Pulmonary artery endothelial cell (primary cell): Measurements from ENCODE around the gene TTC28. TPM values are rescaled to one million over a fixed set of nuclear protein-coding genes. Genes with fewer than 3 reads are reported as not detected.

Experiments
- DNase-seq: peaks from one replicate; pipeline ENCODE4 v3.0.0-alpha.2; 2011; ENCODE audit warnings: low read depth, low spot score
- total RNA-seq: library from RNA; depleted of rRNA; stranded (reverse); fragments of >200 nt; gene quantifications from 2 replicates; pipeline ENCODE4 v1.2.3, GENCODE V29; 2014

Gene TTC28
- total RNA-seq, 1 donor from 2014 or later, result 15.6 TPM

DNA sequence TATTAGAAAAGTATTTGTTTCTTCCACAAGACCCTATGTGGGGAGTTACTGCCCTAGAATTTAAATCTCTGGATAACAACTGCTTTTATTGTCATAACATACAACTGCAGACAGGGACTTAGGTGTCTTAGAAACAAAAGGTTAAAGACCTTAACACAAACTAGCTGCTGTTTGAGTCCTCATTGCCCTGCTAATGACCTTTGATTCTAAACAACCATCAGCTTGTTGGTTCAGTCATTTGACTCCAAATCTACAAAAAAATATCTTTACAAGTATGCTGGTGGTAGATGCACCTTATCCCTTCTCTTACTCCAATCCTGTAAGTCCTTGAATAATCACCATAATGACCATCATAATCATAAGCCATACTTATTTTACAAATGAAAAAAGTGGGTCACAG lies 383.2 kb downstream of the TTC28 start:
- DNase-seq, result no peak

DNA sequence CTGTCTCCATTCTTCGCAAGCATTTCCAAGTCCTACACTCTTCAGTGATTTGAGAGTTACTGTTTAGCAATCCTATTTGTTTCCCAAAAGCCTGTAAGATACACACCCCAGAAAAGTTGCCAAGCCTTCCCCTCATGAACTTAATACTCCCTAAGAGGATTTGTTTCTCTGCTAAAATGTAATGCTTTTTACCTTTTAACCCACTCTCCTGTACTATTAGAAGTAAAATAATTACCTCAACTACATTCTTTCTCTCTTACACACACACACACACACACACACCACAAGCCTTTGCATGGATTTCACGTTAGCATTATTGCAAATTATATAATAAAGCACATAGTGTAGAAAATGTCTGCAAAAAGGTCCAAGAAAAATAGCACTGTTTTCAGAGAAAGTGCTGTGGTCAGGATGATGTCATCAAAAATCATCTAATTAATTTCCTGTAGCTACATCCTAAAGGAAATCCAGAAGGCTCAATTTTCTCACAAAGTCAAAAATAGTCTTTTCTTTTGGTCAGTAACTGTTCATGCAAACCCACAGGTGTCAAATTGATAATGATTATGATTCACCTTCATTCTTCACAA lies 396.5 kb downstream of the TTC28 start:
- peak; percentile 15 for DNase-seq

DNA sequence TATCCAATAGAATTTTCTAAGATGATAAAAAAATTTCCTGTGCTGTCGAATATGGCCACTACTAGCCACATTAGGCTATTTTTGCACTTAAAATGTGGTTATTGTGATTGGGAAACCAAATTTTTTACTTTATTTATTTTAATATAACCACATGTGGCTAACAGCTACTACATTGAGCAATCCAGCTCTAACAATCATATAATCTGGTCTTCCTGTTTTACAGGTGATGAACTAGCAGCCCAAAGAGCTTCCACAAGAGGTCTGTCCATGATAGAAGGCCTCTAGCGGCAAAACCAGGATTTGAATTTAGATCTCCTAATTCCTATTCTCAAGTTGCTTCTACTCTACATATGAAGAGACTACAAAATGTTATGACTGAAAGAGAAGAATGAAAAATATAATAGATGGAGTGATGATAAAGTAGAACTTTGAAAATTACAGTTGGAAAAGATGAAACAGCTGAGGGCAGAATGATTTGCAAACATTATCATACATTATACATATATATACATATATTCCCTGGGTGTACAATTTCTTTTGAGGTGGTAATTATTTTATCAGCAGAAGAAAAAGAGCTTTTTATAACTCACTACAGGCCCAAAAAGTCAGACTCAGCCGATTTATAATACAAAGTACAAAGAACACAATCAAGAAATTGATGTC lies 397.1 kb downstream of the TTC28 start:
- no peak for DNase-seq

DNA sequence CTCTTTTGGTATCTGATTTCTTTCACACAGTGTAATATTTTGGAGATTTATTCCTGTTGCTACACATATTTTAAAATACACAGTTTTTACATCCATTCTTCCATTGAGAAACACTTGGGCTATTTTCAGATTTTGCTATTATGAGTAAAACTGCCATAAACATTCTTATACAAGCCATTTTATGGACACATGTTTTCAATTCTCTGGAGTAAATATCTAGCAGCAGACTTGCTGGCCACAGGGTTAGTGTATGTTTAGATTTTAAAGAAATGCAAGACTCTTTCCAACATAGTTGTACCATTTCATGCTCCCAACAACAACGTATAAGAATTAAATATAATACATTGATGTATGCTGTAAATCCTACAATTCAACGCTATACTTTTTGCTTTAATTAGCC lies 399.8 kb downstream of the TTC28 start:
- no peak for DNase-seq

DNA sequence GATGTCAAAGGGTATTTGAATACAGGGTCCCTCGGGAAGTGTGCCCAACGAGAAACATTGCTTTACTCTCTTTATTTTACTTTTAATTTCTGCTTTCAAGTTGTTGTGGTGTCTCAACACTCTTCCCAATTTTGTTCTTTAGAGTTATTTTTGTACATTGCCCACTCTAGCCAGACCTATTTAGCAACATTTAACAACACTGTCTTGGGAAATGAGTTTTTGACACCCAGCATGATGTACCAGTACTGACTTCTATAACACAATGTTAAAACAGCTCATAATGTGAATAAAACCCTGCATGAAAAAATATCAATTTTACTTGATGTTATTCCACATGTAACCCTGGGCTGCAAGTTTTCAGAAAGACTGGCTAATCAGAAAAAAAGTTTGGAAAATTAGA lies 410.4 kb downstream of the TTC28 start:
- DNase-seq, result no peak

DNA sequence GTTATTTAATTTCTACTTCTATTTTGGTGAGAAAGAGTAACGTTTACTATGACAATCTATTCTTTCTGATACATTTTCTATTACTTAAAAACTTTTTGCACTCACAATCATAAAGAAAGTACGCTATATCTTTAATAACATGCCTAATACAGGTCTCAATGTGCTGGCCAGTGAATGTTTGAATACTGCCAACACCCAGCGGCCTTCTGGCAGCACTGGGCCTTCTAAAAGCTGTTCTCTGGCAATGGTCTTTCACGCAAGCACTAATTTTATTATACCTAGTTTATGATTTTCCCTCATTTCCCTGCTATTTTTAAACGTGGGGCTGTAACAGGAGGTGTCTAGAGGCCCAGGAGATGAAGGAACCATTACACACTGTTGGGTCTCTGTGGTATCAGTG lies 410.8 kb downstream of the TTC28 start:
- no peak for DNase-seq

DNA sequence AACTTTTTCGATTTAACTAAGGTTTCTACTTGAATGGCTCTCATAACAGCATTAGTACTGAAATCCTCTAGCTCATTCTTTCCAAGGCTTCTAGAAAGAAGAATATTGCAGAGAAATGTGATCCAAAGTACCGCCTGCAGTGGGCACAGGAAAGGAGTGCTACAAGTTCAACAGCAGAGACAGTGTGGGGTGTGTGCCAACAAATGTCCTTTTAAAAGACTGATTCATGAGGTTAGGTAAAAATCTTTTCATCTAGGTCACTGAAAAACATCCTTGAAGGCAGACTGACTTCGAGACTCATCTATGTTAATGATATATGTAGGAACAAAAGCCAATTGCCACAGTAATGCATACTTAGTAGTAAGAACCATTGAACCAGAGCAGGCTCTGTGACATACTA lies 411.5 kb downstream of the TTC28 start:
- DNase-seq, result no peak

DNA sequence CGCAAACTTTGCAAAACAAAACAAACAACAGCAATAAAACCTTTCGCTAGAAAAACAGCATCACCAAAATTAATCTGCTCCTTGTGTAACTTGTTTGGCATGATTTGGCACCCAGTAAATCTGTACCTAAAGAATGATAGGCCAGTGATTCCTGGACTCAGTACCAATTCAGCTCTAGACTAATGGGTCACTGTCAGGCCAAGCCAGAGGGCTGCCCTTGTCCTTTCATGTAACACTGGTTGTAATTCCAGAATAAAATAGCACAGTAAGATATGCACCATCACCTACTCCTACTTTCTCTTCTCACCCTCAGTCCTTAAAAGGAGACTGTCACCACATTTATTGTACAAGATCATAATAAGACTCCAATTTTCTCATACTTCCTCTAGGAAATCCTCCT lies 419.0 kb downstream of the TTC28 start:
- no peak for DNase-seq

DNA sequence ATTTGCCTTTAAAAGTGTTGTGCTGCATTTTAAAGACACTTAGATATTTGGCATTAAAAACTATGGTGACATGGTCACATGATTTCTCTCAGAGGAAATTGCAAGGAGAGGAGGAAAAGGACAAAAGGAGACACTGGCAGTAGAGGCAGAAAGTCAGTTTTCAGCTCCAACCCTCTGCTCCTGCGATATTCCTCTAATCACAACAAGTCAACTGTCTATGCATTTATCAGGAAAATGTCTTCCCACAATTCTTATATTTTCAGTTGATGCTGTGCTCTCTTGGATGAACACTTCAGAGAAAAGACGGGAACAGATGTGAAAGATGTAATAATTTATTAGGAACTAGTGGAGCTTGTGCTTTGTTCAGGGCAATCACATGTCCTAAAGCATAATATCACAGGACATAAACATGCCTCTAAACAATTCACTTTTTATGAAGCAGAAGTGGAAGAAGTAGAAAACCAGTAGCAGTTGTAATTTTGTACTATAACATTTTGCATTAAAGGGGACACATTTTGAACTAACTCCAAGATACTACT lies 419.8 kb downstream of the TTC28 start:
- no peak for DNase-seq

DNA sequence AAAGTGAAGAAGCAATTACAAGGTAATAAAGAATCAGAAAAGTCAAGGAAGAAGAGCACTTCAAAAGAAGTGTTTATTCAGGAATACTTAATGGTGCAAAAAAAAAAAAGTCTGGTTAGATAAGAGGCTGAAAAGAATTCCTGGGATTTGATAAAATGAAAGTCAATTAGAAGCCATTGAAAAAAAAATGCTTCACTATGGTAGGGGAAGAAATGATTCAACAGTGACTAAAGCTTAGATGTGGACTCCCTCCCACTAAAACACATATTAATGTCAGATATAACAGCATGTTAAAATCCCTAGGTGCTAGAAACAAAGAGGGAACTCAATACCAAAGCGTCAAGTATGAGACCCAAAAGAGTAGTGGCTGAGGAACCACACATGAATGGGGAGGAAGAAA lies 425.2 kb downstream of the TTC28 start:
- no peak for DNase-seq

DNA sequence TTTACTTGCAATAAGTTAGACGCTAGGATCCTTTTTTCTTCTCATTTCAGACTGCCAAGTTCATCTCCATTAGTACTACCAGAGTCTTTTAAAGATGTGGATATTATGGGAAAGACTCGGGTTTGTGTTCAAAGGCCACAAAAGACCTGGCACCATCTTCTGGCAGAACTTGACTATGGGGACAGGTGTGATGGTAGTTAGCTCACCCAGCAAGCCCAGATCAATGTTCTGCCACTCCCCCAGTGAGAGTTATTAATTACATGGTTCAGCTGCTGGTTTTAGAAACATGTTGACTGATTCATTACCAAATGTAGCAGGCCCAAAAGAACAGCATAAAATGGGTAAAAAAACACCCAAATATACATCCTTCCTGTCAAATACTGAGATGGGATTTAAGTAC lies 427.1 kb downstream of the TTC28 start:
- DNase-seq, result no peak

DNA sequence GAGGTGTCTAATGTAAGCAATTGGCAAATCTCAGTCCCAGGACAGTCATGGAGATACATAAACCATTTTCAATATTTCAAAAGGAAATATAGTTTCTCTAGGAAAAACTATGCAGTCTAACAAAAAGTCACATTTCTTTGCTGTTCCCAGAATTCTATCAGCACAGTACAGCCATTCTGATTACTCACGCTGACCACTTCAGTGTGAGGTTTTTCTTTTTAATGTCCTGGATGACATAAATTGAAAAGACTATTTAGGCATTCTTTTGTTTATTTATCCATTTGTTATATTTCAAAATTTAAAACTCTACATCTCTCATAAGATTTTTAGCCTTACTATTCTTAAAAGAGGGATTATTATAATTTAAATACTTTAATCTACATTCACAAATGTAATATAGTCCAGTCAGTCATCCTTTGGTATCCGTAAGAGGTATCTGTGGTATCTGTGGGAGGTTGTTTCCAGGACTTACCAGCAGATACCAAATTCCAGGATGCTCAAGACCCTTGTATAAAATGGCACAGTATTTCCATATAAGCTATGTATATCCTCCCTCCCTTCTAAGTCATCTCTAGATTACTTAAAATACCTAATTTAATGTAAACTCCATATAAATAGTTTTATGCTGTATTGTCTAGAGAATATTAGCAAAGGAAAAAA lies 429.5 kb downstream of the TTC28 start:
- DNase-seq, result no peak

DNA sequence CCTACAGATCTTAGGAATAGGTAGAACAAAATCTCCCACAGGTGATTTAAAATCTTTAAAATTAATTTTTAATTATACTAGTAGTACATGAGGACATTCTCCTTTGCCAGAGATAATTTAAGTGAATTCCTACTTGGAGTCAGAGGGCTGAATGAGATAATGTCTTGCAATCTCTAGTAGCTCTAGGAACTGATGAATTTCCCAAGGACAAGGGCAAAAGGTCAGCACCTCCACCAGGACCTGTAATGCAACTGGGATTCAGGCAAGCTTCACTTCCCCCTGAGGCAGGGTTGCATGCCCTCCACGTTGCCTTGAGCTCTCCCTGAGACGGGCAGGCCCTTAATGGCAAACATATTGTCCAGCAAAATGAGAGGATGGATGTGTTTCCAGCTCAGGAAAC lies 430.2 kb downstream of the TTC28 start:
- DNase-seq, result no peak

DNA sequence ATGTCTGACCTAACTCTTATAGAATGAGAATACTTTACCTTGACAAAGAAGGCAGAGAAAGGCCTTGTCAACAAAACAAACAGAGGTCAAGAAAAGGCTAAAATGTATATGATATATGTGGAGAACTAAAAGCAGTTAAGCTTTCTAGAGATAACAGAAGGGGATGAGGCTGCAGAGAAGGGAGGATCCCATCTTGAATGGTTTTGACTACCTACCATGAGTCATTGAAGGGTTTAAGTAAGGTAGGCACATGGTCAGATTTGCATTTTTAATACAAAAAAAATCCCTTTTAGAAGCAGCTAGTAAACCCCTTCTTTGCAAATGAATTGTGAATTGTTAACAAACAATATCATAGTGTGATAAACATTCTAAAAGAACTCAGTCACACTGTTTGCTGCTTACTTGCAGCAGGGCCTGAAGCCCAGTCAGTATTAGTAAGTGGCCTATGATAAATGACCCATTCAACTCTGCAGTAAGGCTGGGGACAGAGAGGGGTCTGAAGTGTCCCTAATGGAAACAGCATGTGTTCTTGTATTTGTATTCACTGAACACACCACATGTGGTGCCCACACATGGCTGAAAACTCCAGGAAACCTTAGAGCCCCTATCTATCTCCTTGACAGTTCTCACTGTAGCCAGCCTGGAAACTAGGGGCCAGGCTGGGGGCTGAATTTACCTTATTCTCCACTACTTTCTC lies 431.8 kb downstream of the TTC28 start:
- DNase-seq, result no peak

DNA sequence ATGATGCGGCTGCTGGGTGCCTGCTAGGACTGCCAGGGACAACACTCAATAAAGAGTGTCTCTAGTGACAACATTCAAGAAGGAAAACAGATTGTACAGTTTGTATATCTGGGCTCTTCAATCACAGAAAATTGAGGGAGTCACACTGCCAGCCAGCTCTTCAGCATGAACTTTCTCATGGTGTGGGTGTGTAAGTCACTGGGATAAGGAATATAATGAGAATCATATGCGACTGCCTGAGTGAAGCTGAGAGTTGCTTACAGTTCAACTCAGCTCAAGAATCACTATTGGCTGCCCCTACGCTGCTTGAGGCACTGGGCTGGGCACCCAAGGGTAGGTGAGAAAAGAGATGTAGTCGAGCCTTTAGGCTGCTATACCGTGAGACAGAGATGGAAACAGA lies 432.5 kb downstream of the TTC28 start:
- no peak for DNase-seq

DNA sequence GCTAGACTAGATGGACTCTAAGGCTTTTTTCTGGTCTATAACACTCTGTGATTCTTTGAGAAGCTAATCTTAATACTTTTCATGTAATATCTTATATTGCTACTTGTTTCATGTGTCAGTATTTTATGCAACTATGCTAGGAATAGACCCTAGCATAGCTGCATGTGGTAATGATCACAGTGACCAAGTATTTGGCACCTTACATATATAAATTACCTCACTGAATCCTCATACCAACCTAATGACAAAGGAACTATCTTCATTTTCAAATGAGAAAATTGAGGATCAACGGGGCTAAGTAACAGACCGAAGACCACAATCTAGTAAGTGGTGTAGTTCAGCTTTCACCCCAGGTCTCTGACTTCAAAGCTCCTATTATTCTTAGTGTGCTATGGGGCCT lies 433.2 kb downstream of the TTC28 start:
- DNase-seq, result no peak

DNA sequence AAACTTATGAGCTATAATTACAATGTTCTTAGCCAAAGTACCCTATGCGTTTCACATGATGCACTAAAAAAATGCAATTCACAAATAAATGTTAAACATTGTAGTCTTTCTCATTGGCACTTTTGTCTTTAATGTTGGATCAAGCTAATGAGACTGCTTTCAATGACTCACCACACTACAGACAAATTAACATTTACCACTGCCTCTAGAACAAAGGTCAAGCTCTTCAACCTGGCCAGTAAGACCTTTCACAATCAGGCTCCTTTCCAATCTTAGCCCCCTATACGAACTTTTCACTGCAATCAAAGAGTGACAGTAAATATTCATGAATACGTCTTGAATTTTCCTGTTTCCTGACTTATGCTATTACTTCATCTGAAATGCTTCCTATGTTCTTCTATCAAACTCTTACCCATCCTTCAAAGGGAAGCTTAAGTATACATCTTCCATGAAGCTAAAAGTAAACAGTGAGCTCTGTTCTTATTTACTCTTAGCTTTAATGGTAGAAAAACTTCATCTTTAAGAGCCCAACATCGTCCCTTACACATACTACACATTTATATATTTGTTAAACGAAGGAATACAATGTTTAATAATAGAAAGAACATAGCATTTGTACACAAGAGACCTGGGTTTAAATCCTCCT lies 433.9 kb downstream of the TTC28 start:
- no peak for DNase-seq

DNA sequence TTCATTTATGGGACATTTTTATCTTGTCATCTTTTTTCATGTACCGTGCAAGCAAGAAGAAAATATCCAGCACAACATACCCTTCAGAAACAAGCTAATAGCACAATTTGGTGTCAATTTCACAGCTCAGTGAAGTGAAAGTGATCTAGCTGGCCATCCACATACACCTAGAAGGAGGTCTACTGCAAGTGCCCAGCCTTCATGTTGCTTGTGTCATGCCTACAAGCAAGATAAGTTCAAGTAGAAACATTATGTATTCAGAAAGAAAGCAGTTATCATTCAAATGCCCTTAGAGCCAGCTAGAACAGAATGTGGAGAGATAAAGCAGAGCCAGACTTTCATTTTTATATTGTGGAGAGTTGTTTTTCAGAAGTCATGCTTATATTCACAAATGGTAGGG lies 434.9 kb downstream of the TTC28 start:
- DNase-seq, result no peak

DNA sequence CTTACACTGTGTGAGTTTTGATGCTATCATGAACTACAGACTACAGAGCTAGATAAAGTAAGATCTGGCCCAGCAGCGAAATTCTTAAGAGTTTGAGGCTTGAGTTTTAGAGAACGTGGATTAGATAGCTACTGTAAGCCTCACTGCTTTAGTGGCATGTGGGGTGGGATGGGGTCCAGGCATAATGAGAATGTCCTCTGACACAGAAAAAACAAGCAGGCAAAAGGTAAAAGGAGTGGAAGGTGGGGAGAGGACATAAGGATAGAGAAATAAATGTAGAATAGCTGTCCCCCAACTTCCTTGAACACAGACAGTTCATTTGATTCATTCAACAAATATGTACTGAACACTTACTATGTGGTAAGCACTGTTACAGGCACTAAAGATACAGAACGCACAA lies 436.1 kb downstream of the TTC28 start:
- no peak for DNase-seq

DNA sequence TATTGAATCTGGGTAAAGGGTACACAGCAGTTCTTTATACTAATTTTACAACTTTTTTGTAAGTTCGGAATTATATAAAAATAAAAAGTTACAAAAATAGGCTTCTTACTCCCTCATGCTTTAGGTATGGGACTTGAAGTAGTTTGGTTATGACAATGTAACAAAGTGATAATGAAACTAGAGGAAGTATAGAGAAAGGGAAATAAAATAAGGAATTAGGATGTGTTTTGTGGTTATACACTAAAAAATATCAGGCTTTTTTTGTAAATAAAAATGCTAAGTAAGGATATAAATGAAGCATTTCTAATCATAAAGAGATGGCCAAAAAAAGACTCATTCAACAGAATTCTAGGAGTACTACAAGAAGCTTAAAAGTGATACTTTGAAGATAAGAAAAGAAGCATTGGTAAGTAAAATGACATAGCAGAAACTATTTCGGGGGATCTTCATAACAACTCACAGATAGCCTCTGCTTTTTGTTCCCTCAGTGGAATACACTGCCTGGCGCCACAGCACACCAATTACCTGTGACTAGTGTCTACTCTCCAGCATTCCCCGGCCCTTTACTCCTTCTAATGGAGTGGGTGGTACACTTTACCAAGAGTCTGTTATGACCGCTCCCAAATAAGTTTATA lies 437.9 kb downstream of the TTC28 start:
- DNase-seq, result no peak

DNA sequence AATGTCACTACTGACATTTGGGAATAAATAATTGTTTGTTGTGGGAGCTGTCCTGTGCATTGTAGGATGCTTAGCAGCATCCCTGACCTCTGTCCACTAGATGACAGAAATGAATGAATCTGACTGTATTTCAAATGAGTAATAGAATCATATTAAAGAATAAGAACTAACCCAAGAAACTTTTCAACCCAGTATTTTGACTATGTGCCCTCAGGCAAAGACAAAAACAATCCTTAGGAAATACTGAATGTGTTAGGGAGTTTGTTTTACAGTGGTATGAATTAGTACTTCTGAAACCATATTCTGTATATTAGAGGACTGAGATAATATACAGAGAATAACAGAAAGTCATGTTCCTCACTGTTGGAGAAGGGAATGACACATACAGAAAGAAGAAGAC lies 439.7 kb downstream of the TTC28 start:
- DNase-seq, result no peak
